GM19099 (cell line): Measurements from ENCODE around the gene RGS10.

Experiments used
- POLR2A ChIP-seq: IDR thresholded peaks from 3 replicates; pipeline ENCODE4 v1.6.1; 2011; ENCODE audit warnings: low read depth; ENCODE audit not compliant: insufficient read length; ENCODE audit errors: extremely low read depth

The RGS10 gene

DNA sequence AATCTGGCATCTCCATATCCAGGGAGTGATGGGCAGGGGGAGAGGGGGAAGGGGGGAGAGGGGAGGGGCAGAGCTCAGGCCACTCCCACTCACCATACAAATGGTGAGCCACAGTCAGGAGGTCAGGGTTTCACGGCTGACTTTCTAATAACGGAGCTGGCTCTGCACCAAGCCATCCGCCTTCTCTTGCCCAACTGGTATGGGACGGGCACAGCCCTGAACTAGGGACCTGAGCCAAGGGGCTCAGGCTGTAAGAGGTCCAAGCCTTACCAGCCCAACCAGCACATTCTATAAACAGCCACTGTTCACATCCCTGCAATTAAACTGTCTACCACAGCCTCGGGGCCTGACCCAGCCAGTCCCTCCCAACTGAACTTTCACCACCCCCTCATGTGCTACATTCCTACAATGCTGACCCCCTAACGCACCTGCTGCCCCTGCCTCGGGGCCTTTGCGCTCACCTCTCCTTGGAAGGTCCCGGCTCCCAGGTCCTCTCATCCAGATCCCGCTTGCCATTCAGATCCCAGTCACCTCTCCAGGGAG lies 32.5 kb downstream of the RGS10 start:
- no peak for TF ChIP-seq POLR2A

DNA sequence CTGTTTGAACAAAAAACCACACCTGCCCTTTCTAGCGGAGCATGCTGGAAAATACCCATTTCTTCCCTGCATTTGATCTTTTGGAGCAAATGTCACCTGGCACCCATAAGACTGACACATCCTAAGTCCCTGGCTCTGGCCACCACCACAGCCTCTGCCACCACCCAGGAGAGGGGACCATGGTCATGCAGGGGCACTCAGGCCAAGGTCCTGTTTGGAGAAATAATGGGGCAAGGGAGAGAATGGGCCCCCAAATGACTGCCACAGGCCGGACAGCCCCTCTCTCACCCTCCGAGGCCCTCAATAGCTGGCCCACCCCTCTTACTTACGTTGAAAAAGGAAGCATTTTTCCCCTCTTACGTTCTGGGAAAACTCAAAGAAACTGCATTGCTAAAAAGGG lies 35.4 kb downstream of the RGS10 start:
- TF ChIP-seq POLR2A: no peak

DNA sequence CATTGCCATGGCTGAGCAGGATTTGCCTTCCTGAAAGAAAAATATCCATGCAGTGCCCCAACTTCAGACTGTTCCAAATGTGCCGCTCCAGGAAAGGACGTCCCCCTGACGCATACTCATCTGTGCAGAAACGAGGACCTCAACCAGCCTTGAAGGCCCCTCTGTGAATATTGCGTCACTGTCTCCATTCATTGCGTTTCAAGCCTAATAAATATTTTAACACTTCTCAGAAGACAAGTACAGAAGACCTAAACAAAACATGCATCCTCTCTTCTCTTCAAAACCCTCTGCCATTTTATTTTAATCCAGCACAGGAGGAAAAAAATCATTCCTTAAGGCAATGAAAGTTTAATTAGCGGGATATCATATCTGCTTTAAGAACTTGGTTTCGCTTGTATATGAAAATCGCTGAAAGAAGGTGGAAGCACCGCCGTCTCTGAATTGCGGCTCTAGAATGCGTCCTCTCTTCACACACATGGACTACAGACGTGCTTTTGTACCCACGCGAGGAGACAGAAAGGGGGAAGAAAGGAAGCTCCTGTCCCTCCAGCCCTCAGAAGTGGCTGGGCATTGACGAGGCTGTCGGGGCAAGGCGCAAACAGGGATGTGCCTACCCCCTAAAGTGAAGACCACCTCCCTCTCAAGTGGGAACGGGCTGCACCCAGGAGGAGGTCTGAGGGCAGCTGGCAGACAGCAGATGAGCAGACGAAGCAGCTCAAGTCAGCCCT lies 36.8 kb downstream of the RGS10 start:
- TF ChIP-seq POLR2A: no peak

DNA sequence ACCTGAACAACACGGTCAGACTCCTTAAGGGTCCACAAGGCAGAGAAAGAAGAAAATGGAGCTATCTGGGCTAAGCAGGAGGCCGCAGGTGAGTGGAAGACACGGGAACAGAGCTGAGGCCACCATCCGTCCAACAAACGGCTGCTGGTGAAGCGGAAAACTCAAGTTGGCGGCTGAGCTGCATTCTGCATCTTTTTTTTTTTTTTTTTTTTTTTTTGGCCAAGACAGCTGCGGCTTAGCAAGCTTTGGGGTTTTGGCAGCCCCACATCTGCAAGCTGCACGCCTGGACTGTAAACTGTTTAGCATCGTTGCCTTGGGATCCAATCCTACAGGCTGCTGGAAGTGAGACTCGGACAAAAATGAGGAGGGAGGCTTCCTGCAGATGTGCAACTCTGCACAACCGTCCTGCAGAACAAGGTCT lies 37.4 kb downstream of the RGS10 start:
- no peak for TF ChIP-seq POLR2A

DNA sequence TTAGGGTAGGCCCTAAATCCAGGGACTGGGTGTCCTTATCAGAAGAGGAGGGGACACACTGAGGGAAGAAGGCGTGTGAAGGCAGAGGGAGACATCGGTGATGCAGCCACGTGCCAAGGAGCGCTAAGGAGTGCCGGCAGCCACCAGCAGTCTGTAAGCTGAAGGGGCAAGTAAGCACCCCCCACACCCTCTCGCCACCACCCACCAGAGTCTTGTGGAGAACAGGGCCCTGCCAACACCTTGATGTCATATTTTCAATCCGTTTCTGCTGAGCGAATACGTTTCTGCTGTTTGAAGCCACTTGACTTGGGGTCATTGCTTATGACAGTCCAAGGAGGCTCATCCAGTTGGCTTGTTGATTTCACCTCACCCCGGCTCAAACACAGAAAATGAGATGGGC lies 37.9 kb downstream of the RGS10 start:
- TF ChIP-seq POLR2A: no peak

DNA sequence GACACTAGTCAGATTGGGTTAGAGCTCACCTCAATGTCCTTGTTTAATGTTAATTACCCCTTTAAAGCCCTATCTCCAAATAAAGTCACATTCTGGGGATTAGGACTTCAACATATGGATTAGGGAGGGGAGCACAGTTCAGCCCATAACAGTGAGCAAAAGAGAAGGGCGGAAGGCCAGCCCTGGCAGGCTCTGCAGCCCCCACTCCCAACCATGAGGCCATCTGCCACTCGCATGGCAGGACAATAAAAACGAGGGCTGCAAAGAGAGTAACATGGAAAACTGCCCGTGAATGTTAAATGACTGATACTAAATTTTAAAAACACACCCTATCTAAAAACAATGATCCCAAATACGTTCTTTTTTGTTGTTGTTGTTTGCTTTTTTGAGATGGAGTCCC lies 38.7 kb downstream of the RGS10 start:
- no peak for TF ChIP-seq POLR2A

DNA sequence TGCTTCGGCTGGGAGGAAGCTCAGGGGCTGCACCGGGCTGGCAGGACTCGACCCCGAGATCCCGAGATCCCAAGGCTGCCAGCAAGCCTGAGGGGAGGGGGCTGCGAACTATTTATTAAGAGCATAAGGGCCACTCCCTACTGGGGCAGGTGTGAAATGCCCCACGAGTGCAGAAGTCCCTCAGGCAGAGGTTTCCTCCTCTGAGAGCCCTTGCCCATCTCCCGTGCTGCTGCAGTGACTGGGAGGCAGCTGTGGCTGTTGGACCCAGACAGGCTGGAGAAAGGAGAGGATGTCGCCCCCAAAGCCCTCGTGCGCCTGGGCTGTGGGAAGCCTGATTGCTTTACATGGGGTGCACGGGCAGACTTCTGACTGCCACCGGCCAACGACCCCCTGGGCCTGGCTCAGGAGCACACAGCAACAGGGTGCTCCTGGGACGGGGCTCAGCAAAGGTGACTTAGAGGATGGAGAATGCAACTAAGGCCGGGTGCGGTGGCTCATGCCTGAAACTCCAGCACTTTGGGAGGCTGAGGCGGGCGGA lies 39.8 kb downstream of the RGS10 start:
- no peak for TF ChIP-seq POLR2A

DNA sequence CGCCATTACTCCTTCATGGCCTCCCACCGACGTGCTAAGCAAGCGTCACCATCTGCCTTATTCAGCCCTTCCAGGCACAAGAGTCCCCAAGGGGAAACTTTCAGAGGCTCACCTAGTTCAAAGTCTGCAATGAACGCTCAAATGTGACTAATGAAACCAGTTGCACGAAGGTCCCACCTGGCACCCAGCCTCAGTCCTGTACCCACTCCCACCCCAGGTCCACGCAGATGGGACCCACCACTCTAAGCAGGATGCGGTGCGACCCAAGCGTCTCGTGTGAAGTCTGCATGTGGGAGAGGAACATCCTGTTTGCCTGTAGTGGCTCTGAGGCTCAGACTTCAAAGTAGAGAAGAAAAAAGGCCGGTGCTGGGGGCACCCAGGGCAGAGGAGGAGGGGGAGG lies 40.3 kb downstream of the RGS10 start:
- TF ChIP-seq POLR2A: no peak

DNA sequence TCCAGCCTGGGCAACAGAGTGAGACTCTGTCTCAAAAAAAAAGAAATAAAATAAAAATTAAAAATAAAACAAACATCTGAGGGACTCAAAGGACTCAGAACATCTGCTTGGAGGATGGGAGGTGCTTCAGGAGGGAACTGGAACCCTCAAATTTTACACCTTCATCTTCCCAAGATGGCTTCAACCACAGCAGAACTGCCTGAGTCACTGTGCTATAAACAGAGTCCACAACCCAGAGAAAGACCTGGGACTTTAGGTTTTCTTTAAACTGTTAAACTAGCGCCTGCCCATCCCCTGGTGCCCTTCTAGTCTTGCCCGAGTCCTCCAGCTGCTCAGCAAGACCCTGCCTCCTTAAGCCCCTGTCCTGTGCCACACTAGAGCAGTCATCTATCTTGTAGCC lies 40.8 kb downstream of the RGS10 start:
- TF ChIP-seq POLR2A: no peak

DNA sequence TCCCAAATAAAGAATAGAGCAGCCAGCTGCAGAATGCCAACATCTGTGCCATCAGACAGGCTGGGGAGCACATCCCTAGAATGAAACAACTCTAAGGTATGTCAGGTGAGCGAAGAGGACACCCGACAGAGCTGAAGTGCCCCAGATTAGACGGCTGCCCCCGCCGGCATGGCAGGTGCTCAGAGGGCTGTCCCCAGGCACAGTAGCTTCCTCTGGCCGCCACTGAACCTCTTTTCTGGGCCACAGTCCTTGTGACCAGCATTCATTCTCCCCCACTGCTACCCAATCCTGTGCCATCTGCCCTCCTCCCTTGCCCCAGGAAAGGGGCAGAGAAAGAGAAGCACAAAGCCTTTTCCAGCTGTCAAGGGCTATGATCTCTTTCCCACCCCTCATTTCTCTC lies 41.7 kb downstream of the RGS10 start:
- TF ChIP-seq POLR2A: no peak

DNA sequence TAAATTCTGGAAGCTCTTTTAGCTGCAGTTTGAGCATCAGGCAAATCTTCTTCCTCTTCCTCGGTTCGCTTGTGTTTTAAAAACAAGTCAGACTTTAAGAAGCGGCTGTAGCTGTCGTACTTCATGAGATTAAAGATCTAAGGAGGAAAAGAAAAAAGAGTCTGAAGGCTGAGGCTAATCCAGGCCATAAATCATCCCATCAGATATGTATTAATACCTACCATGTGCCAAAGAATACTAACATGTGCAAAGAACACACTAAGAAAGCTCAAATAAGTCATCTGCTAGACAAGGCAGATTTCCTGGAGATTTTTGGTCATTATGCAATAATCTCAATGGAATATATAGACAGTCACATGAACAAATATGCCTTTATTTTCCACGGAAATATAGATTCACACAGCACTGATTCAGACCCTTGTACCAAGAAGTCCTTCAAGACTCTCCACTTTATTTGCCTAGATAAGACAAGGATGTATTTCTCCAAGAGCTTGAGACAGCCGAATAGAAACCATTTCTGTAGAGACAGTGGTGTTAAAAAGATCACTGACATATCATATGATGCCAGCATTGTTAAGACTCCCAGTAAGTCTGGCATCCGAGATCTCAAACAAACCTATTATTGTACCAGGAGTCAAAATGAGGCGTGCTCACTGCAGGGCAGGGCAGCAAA lies 42.3 kb downstream of the RGS10 start:
- no peak for TF ChIP-seq POLR2A

DNA sequence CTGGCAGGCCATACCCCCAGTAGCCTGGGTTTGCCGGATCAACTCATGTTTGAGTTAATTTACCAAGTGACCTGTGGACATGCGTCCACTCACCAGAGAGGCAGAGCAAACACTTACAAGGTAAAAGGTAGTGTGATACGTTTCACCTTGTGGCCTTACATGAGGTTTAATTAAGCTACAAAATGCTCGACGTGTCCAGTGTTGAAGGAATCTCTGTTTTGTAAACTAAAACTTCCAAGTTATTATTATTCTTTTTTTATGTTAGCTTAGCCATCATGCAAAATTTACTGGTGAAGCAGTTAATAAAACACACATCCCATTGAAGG lies 42.9 kb downstream of the RGS10 start:
- TF ChIP-seq POLR2A: no peak

DNA sequence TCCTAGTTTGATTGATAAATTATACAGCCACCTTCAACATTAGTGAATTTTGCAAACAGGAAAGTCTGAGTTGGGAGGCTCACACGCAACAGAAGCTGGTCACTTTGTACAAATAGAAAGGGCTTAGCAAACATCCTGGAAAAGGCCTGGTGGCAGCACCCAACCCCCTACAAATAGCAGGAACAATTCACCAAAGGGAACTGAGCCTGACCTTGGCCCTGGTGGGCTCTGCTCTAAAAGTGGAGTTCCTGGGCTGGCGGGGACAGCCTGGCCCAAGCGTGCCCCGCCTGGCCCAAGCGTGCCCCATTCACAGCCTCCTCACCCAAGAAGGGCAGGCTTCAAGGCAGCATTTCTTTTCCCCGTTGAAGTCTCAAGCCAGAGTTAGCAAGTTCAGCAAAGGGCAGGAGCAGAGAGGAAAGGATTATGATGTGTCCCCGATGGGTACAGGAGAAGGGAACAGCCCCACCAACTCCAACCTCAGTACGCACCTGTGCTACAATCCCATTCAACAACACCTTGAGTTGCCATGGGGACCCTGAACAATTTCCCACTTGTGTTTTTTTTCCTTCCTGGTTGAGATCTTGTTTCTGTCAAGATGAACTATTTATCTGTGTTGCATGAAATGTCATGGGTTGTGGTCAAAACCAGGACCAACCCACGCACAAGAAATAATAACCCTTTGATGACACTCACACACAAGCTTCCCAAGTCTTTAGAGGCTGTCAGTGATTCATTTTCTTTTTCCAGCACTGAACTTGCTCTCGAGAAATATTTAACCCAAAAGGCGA lies 43.4 kb downstream of the RGS10 start:
- TF ChIP-seq POLR2A: no peak

DNA sequence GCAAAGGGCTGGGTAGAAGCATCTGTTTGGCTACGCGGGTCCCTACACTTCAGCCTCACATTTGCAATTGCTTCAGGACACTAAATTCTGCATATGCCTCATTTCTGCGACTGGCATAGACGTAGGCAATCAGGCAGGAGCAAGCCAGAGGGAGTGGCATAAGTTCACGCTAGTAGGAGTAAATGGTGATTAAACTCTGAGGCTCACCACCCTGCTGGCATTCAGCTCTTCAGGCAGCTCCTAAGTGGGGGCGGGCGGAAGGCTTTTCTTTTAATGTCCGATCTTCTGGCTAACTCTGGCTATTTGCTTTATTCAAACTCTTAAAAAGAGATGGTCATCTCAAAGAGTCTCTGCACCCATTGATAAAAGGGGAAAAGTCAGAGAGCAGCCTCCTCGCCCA lies 45.3 kb downstream of the RGS10 start:
- no peak for TF ChIP-seq POLR2A

DNA sequence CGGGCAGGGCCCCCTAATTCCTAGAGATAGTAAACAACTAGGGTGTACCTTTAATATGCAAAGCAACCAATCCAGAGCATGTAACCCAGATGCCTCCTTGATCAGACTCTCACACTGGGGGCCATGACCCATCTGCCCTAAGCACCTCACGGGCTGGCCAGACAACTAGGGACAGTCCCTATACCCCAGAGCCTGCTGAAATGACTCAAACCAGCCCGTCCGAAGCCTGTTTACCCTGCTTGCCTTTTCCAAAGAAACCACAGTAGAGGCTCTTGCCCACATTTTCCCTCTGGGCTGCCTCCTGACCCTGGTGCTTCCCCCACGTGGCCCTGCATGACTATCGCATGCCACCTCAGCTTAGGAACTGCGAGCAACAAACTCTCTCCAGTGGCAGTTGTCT lies 46.2 kb downstream of the RGS10 start:
- TF ChIP-seq POLR2A: no peak
